DOHH2 (cell line): ENCODE measurements around the gene AUTS2.

ENCODE experiments used
- H3F3A ChIP-seq: fragments of 200-600 bp; sonication (generic), shearing (Covaris generic); 2 replicates; pipeline ENCODE4 v1.6.0; 2016; ENCODE audit warnings: antibody characterized with exemption, mild to moderate bottlenecking; ENCODE audit not compliant: control insufficient read depth, insufficient read depth
- H3K27ac ChIP-seq: fragments of 200-600 bp; sonication (generic); 2 replicates; pipeline ENCODE4 v1.5.1; 2014; ENCODE audit warnings: low read depth, mild to moderate bottlenecking, low read length, moderate library complexity
- H3K27me3 ChIP-seq: fragments of 200-600 bp; sonication (generic); 2 replicates; pipeline ENCODE4 v1.6.1; 2014; ENCODE audit warnings: mild to moderate bottlenecking, low read length, mixed read lengths; ENCODE audit not compliant: control insufficient read depth
- H3K36me3 ChIP-seq: fragments of 200-600 bp; sonication (generic); 2 replicates; pipeline ENCODE4 v1.6.1; 2014; ENCODE audit warnings: mild to moderate bottlenecking, low read length, moderate library complexity, mixed read lengths; ENCODE audit not compliant: control insufficient read depth
- H3K4me1 ChIP-seq: fragments of 200-600 bp; sonication (generic); 2 replicates; pipeline ENCODE4 v1.6.1; 2014; ENCODE audit warnings: mild to moderate bottlenecking, low read length, mixed read lengths; ENCODE audit not compliant: control insufficient read depth
- H3K4me2 ChIP-seq: fragments of 200-600 bp; sonication (generic); 2 replicates; pipeline ENCODE4 v1.6.0; 2014; ENCODE audit warnings: mild to moderate bottlenecking, low read length, moderate library complexity
- H3K4me3 ChIP-seq: fragments of 200-600 bp; sonication (generic); 2 replicates; pipeline ENCODE4 v1.5.1; 2014; ENCODE audit warnings: mild to moderate bottlenecking, low read length, mixed read lengths
- H3K79me2 ChIP-seq: fragments of 200-600 bp; sonication (generic); 2 replicates; pipeline ENCODE4 v1.6.1; 2014; ENCODE audit warnings: mild to moderate bottlenecking, low read length, mixed read lengths; ENCODE audit not compliant: control insufficient read depth
- H3K9me2 ChIP-seq: fragments of 200-600 bp; sonication (generic); replicated peaks from 2 replicates; pipeline ENCODE4 v1.6.1; 2014; ENCODE audit warnings: mild to moderate bottlenecking, low read length, mixed read lengths; ENCODE audit not compliant: control insufficient read depth
- H3K9me3 ChIP-seq: fragments of 200-600 bp; sonication (generic); 2 replicates; pipeline ENCODE4 v1.6.1; 2014; ENCODE audit warnings: antibody characterized with exemption, low read length, mixed read lengths; ENCODE audit not compliant: control insufficient read depth, insufficient read depth
- H4K20me1 ChIP-seq: fragments of 200-600 bp; sonication (generic); 2 replicates; pipeline ENCODE4 v1.6.0; 2014; ENCODE audit warnings: low read depth, mild to moderate bottlenecking, antibody characterized with exemption, low read length, moderate library complexity; ENCODE audit not compliant: control insufficient read depth, insufficient read depth
- CTCF ChIP-seq: fragments of 200-600 bp; sonication (generic); IDR thresholded peaks from one replicate; pipeline ENCODE4 v1.5.1; 2014; ENCODE audit warnings: antibody characterized with exemption, mild to moderate bottlenecking, low read depth, low read length; ENCODE audit not compliant: poor library complexity, severe bottlenecking
- EZH2phosphoT487 ChIP-seq: fragments of 200-600 bp; sonication (generic); IDR thresholded peaks from 2 replicates; pipeline ENCODE4 v1.6.1; 2017; ENCODE audit warnings: borderline replicate concordance, mild to moderate bottlenecking, antibody characterized with exemption, low read length, moderate library complexity, mixed read lengths

The AUTS2 gene

GRCh38 chr7:70673778-70674570 is 1075.7 kb downstream of the AUTS2 start:
- H3K4me3 ChIP-seq = no peak overlapping the region
- no peaks in the 10 kb centered on the region for H3K36me3 ChIP-seq
- no peaks in the 10 kb centered on the region for H3K4me1 ChIP-seq
- no peak for TF ChIP-seq EZH2phosphoT487
- TF ChIP-seq CTCF = no peak
- no peak overlapping the region for H3K4me2 ChIP-seq
- H3K27me3 ChIP-seq = no peaks in the 10 kb centered on the region
- H3K79me2 ChIP-seq = no peaks in the 10 kb centered on the region
- no peaks in the 10 kb centered on the region for H3K9me3 ChIP-seq
- H4K20me1 ChIP-seq = no peaks in the 10 kb centered on the region
- no peaks in the 10 kb centered on the region for H3K9me2 ChIP-seq
- H3F3A ChIP-seq = no peaks in the 10 kb centered on the region
- no peak overlapping the region for H3K27ac ChIP-seq

DNA sequence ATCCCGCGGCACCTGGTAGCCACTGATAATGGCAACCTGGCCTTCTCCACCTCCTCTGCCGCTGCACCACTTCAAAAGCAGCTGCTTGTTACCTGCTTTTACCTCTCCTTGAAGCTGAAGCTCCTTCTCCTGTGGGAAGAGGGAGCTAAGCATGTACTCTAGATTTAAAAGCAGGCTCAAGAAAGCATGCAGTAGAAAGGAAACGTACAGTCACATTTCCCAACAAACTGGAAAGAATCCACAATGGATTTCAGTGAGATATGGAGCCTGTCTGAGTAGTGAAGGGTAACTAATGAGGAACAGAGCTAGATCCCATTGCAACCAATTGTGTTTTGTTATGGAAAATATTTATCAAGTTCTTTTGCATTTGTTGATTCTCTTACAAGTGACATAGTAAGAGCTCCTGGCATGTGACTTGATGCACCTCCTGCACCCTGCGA is 1076.3 kb downstream of the AUTS2 start:
- Histone ChIP-seq H3K27ac (no peak overlapping the region), H3K27me3 (no peaks in the 10 kb centered on the region), H3K79me2 (no peaks in the 10 kb centered on the region), H3K9me2 (no peaks in the 10 kb centered on the region), H3F3A (no peaks in the 10 kb centered on the region), H3K4me1 (no peaks in the 10 kb centered on the region), H3K4me2 (no peak overlapping the region), H3K9me3 (no peaks in the 10 kb centered on the region), H4K20me1 (no peaks in the 10 kb centered on the region), H3K4me3 (no peak overlapping the region), H3K36me3 (no peaks in the 10 kb centered on the region)
- no peak for TF ChIP-seq CTCF
- TF ChIP-seq EZH2phosphoT487 = no peak

GRCh38 chr7:70676243-70676642 is 1078.0 kb downstream of the AUTS2 start:
- no peaks in the 10 kb centered on the region for H3K79me2 ChIP-seq
- H3K9me3 ChIP-seq = no peaks in the 10 kb centered on the region
- no peak overlapping the region for H3K4me2 ChIP-seq
- no peak overlapping the region for H3K27ac ChIP-seq
- TF ChIP-seq EZH2phosphoT487 (no peak), CTCF (no peak)
- no peak overlapping the region for H3K4me3 ChIP-seq
- no peaks in the 10 kb centered on the region for H3K36me3 ChIP-seq
- H3F3A ChIP-seq = no peaks in the 10 kb centered on the region
- no peaks in the 10 kb centered on the region for H3K9me2 ChIP-seq
- H3K4me1 ChIP-seq = no peaks in the 10 kb centered on the region
- no peaks in the 10 kb centered on the region for H3K27me3 ChIP-seq
- H4K20me1 ChIP-seq = no peaks in the 10 kb centered on the region
